K562 (cell line): ENCODE results near the gene DHX38. TPM values are rescaled to one million over a fixed set of nuclear protein-coding genes. Genes with fewer than 3 reads are reported as not detected.
"Not testable (repeated sequence)": the region's sequence is repeated elsewhere in the genome, so short reads cannot be mapped to it uniquely, and the experiment has no call there.

Source experiments
- ATAC-seq: fragments of 200-7000 bp; cut with Tn5 transposase; 3 replicates; pipeline ENCODE4 v1.9.1; 2020; ENCODE audit warnings: moderate library complexity
- BruUV-seq: library from RNA; stranded (reverse); fragments of 400-500 nt; replicated peaks from 2 replicates; lab custom pipeline; 2021; lab: Mats Ljungman, UMichigan
- CTCF ChIA-PET: fragments of 300-600 bp; formaldehyde crosslinking; extraction: SDS; loops from one replicate; lab custom pipeline; 2021; ENCODE audit warnings: low intra/inter-chr PET ratio; lab: Yijun Ruan, JAX
- POLR2A ChIA-PET: fragments of 300-600, 350-650 bp; sonication (Branson Sonifier 250); formaldehyde crosslinking; extraction: SDS; loops from one replicate; lab custom pipeline; 2021; ENCODE audit warnings: antibody characterized with exemption, inconsistent platforms; lab: Yijun Ruan, JAX
- DNase-seq, 4 experiments: peaks; one replicate each; pipeline versions ENCODE4 v3.0.0 to v3.0.0-alpha.2; 2011 to 2018; ENCODE audit warnings: low spot score in 3 of 4, mixed read lengths in 3 of 4; ENCODE audit errors: extremely low read depth in 1 of 4
- FAIRE-seq: peaks from 2 replicates; lab custom pipeline; 2011; peaks lifted over from hg19 to GRCh38; lab: Jason Lieb, UNC
- H2AFZ ChIP-seq: 2 replicates; pipeline ENCODE4 v1.6.0; 2011; ENCODE audit warnings: low read depth, low read length, control low read depth, inconsistent platforms
- H3K27ac ChIP-seq: fragments of 200-600 bp; 3 replicates; pipeline ENCODE4 v1.8.0; 2011; ENCODE audit warnings: low read depth, mild to moderate bottlenecking, control low read depth, inconsistent platforms, low read length, moderate library complexity, mixed read lengths; ENCODE audit errors: extremely low read depth
- H3K27me3 ChIP-seq, 2 experiments: fragments of 300-600 bp in 1 of 2; 2 replicates in 1 of 2; 3 replicates in 1 of 2; pipeline versions ENCODE4 v1.6.0 to v1.8.0; 2011; ENCODE audit warnings: inconsistent platforms in 2 of 2, low read length in 2 of 2, mild to moderate bottlenecking in 1 of 2, mixed read lengths in 1 of 2, moderate library complexity in 1 of 2; ENCODE audit not compliant: control insufficient read depth in 2 of 2, insufficient read depth in 2 of 2
- H3K36me3 ChIP-seq: fragments of 300-600 bp; 3 replicates; pipeline ENCODE4 v1.8.0; 2011; ENCODE audit warnings: mild to moderate bottlenecking, low read length, inconsistent platforms; ENCODE audit not compliant: control insufficient read depth, insufficient read depth
- H3K4me1 ChIP-seq, 2 experiments: fragments of 200-600 bp in 1 of 2; replicated peaks in 1 of 2; 2 replicates in 1 of 2; 3 replicates in 1 of 2; pipeline versions ENCODE4 v1.5.1 to v1.8.0; 2011; ENCODE audit warnings: inconsistent platforms in 2 of 2, low read length in 2 of 2, mild to moderate bottlenecking in 1 of 2, mixed read lengths in 1 of 2, moderate library complexity in 1 of 2; ENCODE audit not compliant: control insufficient read depth in 2 of 2, insufficient read depth in 2 of 2
- H3K4me2 ChIP-seq: 2 replicates; pipeline ENCODE4 v1.6.1; 2011; ENCODE audit warnings: low read length, control low read depth, inconsistent platforms, mixed read lengths; ENCODE audit not compliant: insufficient read depth
- H3K4me3 ChIP-seq: fragments of 200-600 bp; sonication (generic), shearing (Covaris generic); 2 replicates; pipeline ENCODE4 v1.5.1; 2016; ENCODE audit warnings: control low read depth, inconsistent platforms
- H3K79me2 ChIP-seq: fragments of 200-600 bp; 3 replicates; pipeline ENCODE4 v1.8.0; 2011; ENCODE audit warnings: low read length, inconsistent platforms; ENCODE audit not compliant: control insufficient read depth, insufficient read depth
- H3K9ac ChIP-seq, 2 experiments: 2 replicates each; pipeline versions ENCODE4 v1.6.0 to v1.6.1; 2011; ENCODE audit warnings: low read depth in 2 of 2, low read length in 2 of 2, control low read depth in 1 of 2, inconsistent platforms in 1 of 2, mild to moderate bottlenecking in 1 of 2, mixed read lengths in 1 of 2; ENCODE audit not compliant: insufficient read depth in 1 of 2
- H3K9me1 ChIP-seq: one replicate; pipeline ENCODE4 v1.6.0; 2011; ENCODE audit warnings: inconsistent platforms, mild to moderate bottlenecking, low read length, moderate library complexity; ENCODE audit not compliant: control insufficient read depth, insufficient read depth
- H3K9me3 ChIP-seq: replicated peaks from 2 replicates; pipeline ENCODE4 v1.5.1; 2011; ENCODE audit warnings: low read depth, low read length, inconsistent platforms; ENCODE audit not compliant: control insufficient read depth, insufficient read depth
- H4K20me1 ChIP-seq: replicated peaks from 2 replicates; pipeline ENCODE4 v1.6.1; 2011; ENCODE audit warnings: low read length, inconsistent platforms, mixed read lengths; ENCODE audit not compliant: control insufficient read depth, insufficient read depth
- RBFOX2 ChIP-seq: fragments of 200-400 bp; formaldehyde crosslinking; IDR thresholded peaks from 2 replicates; pipeline ENCODE4 v1.6.1; 2017; ENCODE audit warnings: low read depth, mild to moderate bottlenecking, low read length, moderate library complexity
- TFAM ChIP-seq: fragments of 250-450 bp; sonication (Bioruptor Pico); conservative IDR thresholded peaks from 2 replicates; pipeline ENCODE4 v1.5.0; 2021; ENCODE audit warnings: mild to moderate bottlenecking, moderate library complexity
- WGBS: fragments of 100-300 bp; shearing (Covaris generic); methylation state at CpG from one replicate; pipeline ENCODE4 v1.1.6; 2016; ENCODE audit warnings: low coverage, mixed read lengths; ENCODE audit not compliant: insufficient coverage; ENCODE audit errors: missing lambda C conversion rate; 5-methylcytosine and 5-hydroxymethylcytosine counted together
- in situ Hi-C: fragments of 300-500 bp; cut with MboI; formaldehyde crosslinking; loops from 4 replicates; pipeline ENCODE4 v1.15.0; 2018; ENCODE audit warnings: inconsistent platforms, mixed read lengths
- intact Hi-C: fragments of 100-400 bp; cut with micrococcal nuclease; formaldehyde crosslinking; loops from 2 replicates; pipeline ENCODE4 v1.14.2; 2022
- polyA plus RNA-seq, 8 experiments: library from polyadenylated mRNA; depleted of rRNA in 4 of 8; stranded (reverse) in 5 of 8; unstranded in 3 of 8; fragments of >200 nt; fragmentation: Nextera tagmentation in 2 of 8; fragmentation: Illumina TruSeq in 1 of 8; extraction: Ambion mirVana in 2 of 8; extraction: Trizol in 1 of 8; gene quantifications; 2 replicates each; pipeline versions ENCODE4 v1.2.1 to v1.2.3, GENCODE V29; 2011 to 2014; ENCODE audit warnings: inconsistent platforms in 1 of 8, missing spikeins in 1 of 8
- total RNA-seq, 7 experiments: library from RNA; depleted of rRNA in 6 of 7; stranded (reverse); fragments of >200 nt in 6 of 7; fragmentation: Illumina TruSeq in 2 of 7; extraction: Trizol in 2 of 7; gene quantifications; 2 replicates each; pipeline versions ENCODE4 v1.2.1 to v1.2.3, GENCODE V29; 2011 to 2021; ENCODE audit warnings: low replicate concordance in 1 of 7

DHX38 gene
- total and polyA plus RNA-seq, 9 of the 15 experiments (the other 6 are each of a cell fraction or from before 2014, with no cell fraction given): 2.8 to 76.8 (median 40.8) TPM

- Histone ChIP-seq H3K9ac (no peak overlapping the region), H3K4me3 (no peak overlapping the region), H3K9me1 (no peaks in the 10 kb centered on the region), H3K4me1 (no peaks in the 10 kb centered on the region), H3K27ac (no peak overlapping the region), H3K4me2 (no peak overlapping the region), H3K36me3 (no peaks in the 10 kb centered on the region), H2AFZ (no peak overlapping the region), H3K27me3 (peaks cover 17 to 18% of the 10 kb centered on the region in 2 experiments; a peak in 4 of 5 replicates), H3K79me2 (no peaks in the 10 kb centered on the region), H4K20me1 (0 out of 2 replicates have a peak, but pooled peaks cover 4% of the 10 kb centered on the region), H3K9me3 (no peaks in the 10 kb centered on the region)
- BruUV-seq: no TSS peak
- DNase-seq: no peak
- FAIRE-seq: no peak
- intact Hi-C loops (no loop called here), in situ Hi-C loops (no loop called here)
- WGBS: 0% methylated on average over 4 of the region's 4 CpGs
- TF ChIP-seq RBFOX2: no peak
- TF ChIP-seq TFAM (CRISPR knock-in tag): no peak
- ATAC-seq: no peak
- POLR2A ChIA-PET: no interaction called here
- CTCF ChIA-PET: no interaction called here
Observed at GRCh38 chr16:72055911-72056310, 37.7 kb upstream of the DHX38 start.

GRCh38 chr16:72057313-72057712, 36.3 kb upstream of the DHX38 start:
- ATAC-seq, DNase-seq, in situ Hi-C loops, POLR2A ChIA-PET, intact Hi-C loops, H3K79me2 ChIP-seq, FAIRE-seq, H3K4me3 ChIP-seq, H3K9me1 ChIP-seq, H3K4me1 ChIP-seq, H2AFZ ChIP-seq, H3K9me3 ChIP-seq, BruUV-seq, H4K20me1 ChIP-seq, CTCF ChIA-PET, H3K9ac ChIP-seq, H3K36me3 ChIP-seq, H3K4me2 ChIP-seq, H3K27ac ChIP-seq: not testable (repeated sequence)
- WGBS: no CpG with 5 or more reads among the region's 6 CpGs
- H3K27me3 ChIP-seq: peaks cover 17 to 20% of the 10 kb centered on the region in 2 experiments; a peak in 4 of 5 replicates

- FAIRE-seq, H3K9me3 ChIP-seq, DNase-seq, H3K4me2 ChIP-seq, H3K4me3 ChIP-seq, CTCF ChIA-PET, H3K9me1 ChIP-seq, BruUV-seq, ATAC-seq, H4K20me1 ChIP-seq, H3K4me1 ChIP-seq, POLR2A ChIA-PET, in situ Hi-C loops, H3K79me2 ChIP-seq, intact Hi-C loops, H2AFZ ChIP-seq, H3K27ac ChIP-seq, H3K36me3 ChIP-seq, H3K9ac ChIP-seq: not testable (repeated sequence)
- WGBS: 3% methylated on average over 5 of the region's 7 CpGs
- peaks cover 16 to 17% of the 10 kb centered on the region in 2 experiments; a peak in 4 of 5 replicates for H3K27me3 ChIP-seq
Observed at GRCh38 chr16:72059060-72059459, 34.6 kb upstream of the DHX38 start.
